HepG2 (cell line): ENCODE measurements around the gene CEP131.

ENCODE experiments used
- EHMT2 ChIP-seq: fragments of 200-600 bp; sonication (generic); IDR thresholded peaks from 2 replicates; pipeline ENCODE4 v1.7.0; 2017; ENCODE audit warnings: antibody characterized with exemption, low read depth, low read length, borderline replicate concordance
- FOXP1 ChIP-seq, 2 experiments: fragments of 450-650 bp in 1 of 2; IDR thresholded peaks; 2 replicates each; pipeline ENCODE4 v1.6.1; 2017 to 2018; ENCODE audit warnings: antibody characterized with exemption in 1 of 2
- MXI1 ChIP-seq: IDR thresholded peaks from 3 replicates; pipeline ENCODE4 v1.6.1; 2012; ENCODE audit warnings: low read depth, low read length, inconsistent platforms, borderline replicate concordance
- YEATS4 ChIP-seq: sonication (generic); formaldehyde crosslinking; IDR thresholded peaks from 2 replicates; pipeline ENCODE4 v1.4.0; 2020; ENCODE audit warnings: missing genetic modification reagents, borderline replicate concordance
- ZFP62 ChIP-seq: sonication (generic); formaldehyde crosslinking; IDR thresholded peaks from 2 replicates; pipeline ENCODE4 v1.4.0; 2020; ENCODE audit warnings: missing genetic modification reagents
- TF ChIP-seq, protein P1 (sequence below): sonication (generic); formaldehyde crosslinking; IDR thresholded peaks from 2 replicates; pipeline ENCODE4 v1.5.0; 2020; ENCODE audit warnings: mild to moderate bottlenecking, missing genetic modification reagents, moderate library complexity
- TF ChIP-seq, protein P2 (sequence below): IDR thresholded peaks from 2 replicates; pipeline ENCODE4 v1.6.1; 2016; ENCODE audit warnings: missing compliant biosample characterization, missing genetic modification reagents, borderline replicate concordance

- TF ChIP-seq MXI1 = no peak
- TF ChIP-seq, protein P1, sequence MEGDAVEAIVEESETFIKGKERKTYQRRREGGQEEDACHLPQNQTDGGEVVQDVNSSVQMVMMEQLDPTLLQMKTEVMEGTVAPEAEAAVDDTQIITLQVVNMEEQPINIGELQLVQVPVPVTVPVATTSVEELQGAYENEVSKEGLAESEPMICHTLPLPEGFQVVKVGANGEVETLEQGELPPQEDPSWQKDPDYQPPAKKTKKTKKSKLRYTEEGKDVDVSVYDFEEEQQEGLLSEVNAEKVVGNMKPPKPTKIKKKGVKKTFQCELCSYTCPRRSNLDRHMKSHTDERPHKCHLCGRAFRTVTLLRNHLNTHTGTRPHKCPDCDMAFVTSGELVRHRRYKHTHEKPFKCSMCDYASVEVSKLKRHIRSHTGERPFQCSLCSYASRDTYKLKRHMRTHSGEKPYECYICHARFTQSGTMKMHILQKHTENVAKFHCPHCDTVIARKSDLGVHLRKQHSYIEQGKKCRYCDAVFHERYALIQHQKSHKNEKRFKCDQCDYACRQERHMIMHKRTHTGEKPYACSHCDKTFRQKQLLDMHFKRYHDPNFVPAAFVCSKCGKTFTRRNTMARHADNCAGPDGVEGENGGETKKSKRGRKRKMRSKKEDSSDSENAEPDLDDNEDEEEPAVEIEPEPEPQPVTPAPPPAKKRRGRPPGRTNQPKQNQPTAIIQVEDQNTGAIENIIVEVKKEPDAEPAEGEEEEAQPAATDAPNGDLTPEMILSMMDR (CRISPR knock-in tag) = no peak
- TF ChIP-seq FOXP1 (IDR thresholded peaks at IDR 0.05) = no peak
- no peak for TF ChIP-seq FOXP1 (CRISPR knock-in tag; IDR thresholded peaks at IDR 0.05)
- TF ChIP-seq YEATS4 = no peak
- no peak for TF ChIP-seq EHMT2
- TF ChIP-seq, protein P2, sequence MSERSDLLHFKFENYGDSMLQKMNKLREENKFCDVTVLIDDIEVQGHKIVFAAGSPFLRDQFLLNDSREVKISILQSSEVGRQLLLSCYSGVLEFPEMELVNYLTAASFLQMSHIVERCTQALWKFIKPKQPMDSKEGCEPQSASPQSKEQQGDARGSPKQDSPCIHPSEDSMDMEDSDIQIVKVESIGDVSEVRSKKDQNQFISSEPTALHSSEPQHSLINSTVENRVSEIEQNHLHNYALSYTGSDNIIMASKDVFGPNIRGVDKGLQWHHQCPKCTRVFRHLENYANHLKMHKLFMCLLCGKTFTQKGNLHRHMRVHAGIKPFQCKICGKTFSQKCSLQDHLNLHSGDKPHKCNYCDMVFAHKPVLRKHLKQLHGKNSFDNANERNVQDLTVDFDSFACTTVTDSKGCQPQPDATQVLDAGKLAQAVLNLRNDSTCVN (CRISPR knock-in tag) = no peak
- TF ChIP-seq ZFP62 (CRISPR knock-in tag) = no peak
These were observed 39.0 kb downstream of the CEP131 start for GRCh38 chr17:81183807-81184206.
